ENCODE measurements around the gene PARP3. TPM values are rescaled to one million over a fixed set of nuclear protein-coding genes. Genes with fewer than 3 reads are reported as not detected.
"Not testable (repeated sequence)": the region's sequence is repeated elsewhere in the genome, so short reads cannot be mapped to it uniquely, and the experiment has no call there.

PARP3 gene
- total RNA-seq, 4 donors from 2014 or later = 5.1 to 22.4 (median 11.4) TPM

DNA sequence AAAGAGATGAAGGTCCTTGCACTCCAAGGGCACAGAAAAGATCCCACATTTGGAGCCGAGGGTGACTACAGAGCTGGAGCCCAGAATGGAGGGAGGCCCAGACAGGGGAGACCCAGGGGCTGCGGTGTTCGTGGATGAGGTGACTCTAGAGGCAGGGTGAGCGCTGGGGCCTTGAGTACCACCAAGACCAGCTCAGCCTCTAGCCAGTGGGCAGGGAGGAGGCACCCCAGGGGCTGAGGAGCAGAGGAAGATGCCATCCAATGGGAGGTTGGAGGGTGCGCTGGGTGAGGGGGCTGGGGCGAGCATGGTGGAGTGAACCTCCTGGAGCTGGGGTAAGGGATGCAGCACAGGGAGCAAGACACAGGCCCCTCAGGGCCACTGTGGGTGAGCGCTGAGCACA is 13.7 kb upstream of the PARP3 start:
- Histone ChIP-seq H3K36me3 (no peaks in the 10 kb centered on the region), H3K9me3 (no peaks in the 10 kb centered on the region), H3K4me1 (no peaks in the 10 kb centered on the region), H3K27ac (no peak overlapping the region), H3K4me3 (no peak overlapping the region), H3K27me3 (no peaks in the 10 kb centered on the region)
- intact Hi-C loops (cut with DNase I; ENCODE audit: low total_unique reads) = no loop called here
- no peak for DNase-seq
- TF ChIP-seq, protein P1, sequence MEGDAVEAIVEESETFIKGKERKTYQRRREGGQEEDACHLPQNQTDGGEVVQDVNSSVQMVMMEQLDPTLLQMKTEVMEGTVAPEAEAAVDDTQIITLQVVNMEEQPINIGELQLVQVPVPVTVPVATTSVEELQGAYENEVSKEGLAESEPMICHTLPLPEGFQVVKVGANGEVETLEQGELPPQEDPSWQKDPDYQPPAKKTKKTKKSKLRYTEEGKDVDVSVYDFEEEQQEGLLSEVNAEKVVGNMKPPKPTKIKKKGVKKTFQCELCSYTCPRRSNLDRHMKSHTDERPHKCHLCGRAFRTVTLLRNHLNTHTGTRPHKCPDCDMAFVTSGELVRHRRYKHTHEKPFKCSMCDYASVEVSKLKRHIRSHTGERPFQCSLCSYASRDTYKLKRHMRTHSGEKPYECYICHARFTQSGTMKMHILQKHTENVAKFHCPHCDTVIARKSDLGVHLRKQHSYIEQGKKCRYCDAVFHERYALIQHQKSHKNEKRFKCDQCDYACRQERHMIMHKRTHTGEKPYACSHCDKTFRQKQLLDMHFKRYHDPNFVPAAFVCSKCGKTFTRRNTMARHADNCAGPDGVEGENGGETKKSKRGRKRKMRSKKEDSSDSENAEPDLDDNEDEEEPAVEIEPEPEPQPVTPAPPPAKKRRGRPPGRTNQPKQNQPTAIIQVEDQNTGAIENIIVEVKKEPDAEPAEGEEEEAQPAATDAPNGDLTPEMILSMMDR (IDR thresholded peaks at IDR 0.05) = no peak
- no peak for TF ChIP-seq POLR2A (IDR thresholded peaks at IDR 0.05)

DNA sequence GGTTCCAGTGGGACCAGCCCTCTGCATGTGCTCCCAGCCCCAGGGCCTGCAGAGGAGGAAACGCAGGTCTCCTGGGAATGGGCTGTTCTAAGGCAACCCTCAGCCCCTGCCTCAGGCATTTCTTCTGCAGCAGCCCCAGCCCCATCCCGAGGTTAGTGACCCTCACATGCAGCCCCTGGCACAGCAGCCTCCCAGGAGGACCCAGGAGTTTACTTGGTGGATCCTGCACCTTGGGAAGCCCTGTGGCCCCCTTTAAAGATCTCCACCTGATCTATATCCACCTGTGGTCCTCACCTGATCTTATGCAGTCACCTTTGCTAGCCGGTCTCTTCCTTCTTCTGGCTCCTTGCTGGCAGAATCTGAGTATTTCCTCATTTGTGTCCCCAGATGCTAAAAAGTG is 13.2 kb upstream of the PARP3 start:
- H3K4me3 ChIP-seq; H3K9me3 ChIP-seq; H3K4me1 ChIP-seq; H3K36me3 ChIP-seq; DNase-seq; intact Hi-C loops (cut with DNase I; ENCODE audit: low total_unique reads); H3K27me3 ChIP-seq; H3K27ac ChIP-seq: not testable (repeated sequence)

DNA sequence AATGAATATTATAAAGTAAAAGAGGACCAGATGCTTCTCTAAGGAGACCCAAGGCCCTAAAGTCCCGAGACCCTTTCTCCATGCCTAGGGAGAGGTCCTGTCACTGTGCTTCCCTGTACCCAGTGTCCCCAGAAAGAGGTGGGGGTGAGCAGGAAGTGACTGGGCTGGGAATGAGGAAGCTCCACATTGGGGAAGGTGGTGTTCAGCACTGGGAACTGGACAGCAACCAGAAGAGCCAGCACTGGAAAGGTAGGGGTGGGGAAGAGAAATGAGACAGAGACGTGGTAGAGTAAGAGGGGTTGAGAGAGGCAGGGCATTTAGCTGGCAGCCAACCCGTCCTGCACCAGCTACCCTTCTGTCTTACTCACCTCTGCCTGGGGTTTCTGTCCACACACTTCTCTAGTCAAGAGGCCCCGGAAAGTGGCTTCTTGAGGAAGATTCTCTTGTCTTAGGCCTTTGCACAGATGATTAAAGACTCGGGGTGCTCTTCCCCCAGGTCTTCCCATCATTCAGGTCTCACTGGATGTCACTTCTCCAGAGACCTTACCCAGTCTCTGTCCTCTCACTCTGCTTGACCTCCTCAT is 12.7 kb upstream of the PARP3 start:
- no peaks in the 10 kb centered on the region for H3K4me1 ChIP-seq
- DNase-seq = no peak
- intact Hi-C loops (cut with DNase I; ENCODE audit: low total_unique reads) = no loop called here
- H3K27ac ChIP-seq = no peak overlapping the region
- H3K36me3 ChIP-seq = no peaks in the 10 kb centered on the region
- no peak overlapping the region for H3K4me3 ChIP-seq
- H3K27me3 ChIP-seq = no peaks in the 10 kb centered on the region
- H3K9me3 ChIP-seq = no peaks in the 10 kb centered on the region
- no peak for TF ChIP-seq POLR2A (IDR thresholded peaks at IDR 0.05)
- TF ChIP-seq, protein P1 (IDR thresholded peaks at IDR 0.05) = no peak

DNA sequence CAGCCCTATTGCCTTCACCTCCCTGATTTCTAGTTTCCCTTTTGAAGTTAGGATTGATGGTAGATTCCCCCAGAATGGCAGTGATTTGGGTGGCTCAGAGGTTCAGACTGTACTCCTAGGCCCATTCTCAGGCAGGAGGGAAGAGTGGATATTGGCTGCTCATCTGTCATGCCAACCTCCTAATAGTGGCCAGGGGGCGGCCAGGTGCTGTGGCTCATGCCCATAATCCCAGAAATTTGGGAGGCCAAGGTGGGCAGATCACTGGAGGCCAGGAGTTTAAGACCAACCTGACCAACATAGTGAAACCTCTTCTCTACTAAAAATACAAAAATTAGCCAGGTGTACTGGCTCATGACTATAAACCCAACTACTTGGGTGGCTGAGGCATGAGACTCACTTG is 11.7 kb upstream of the PARP3 start:
- no peak overlapping the region for H3K4me3 ChIP-seq
- DNase-seq = no peak
- no peak overlapping the region for H3K27ac ChIP-seq
- no peaks in the 10 kb centered on the region for H3K9me3 ChIP-seq
- no peaks in the 10 kb centered on the region for H3K36me3 ChIP-seq
- TF ChIP-seq, protein P1 (IDR thresholded peaks at IDR 0.05) = no peak
- TF ChIP-seq POLR2A (IDR thresholded peaks at IDR 0.05) = no peak
- H3K27me3 ChIP-seq = no peaks in the 10 kb centered on the region
- no peaks in the 10 kb centered on the region for H3K4me1 ChIP-seq
- intact Hi-C loops (cut with DNase I; ENCODE audit: low total_unique reads) = no loop called here

DNA sequence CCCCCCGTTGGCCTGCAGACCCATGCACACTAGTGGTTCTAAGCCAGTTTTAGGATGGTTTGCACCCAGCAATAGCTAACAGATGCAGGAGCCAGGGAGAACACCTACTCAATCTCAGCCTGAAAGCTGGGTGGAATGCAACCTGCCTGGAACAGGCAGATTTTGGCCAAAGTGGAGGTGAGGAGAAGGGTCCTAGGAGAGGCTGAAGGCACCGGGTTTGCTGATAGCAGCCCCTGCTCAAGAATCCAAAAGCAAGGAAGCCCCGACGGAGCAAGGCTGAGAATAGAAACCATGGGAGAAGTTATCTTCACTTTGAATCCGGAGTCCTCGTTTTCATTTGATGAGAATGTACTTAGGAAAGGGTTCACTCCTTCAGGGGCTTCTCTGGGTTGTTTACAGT is 10.4 kb upstream of the PARP3 start:
- Histone ChIP-seq H3K27me3 (no peaks in the 10 kb centered on the region), H3K27ac (no peak overlapping the region), H3K9me3 (no peaks in the 10 kb centered on the region), H3K36me3 (no peaks in the 10 kb centered on the region), H3K4me1 (no peaks in the 10 kb centered on the region), H3K4me3 (no peak overlapping the region)
- intact Hi-C loops (cut with DNase I; ENCODE audit: low total_unique reads) = no loop called here
- DNase-seq = no peak
- TF ChIP-seq POLR2A (IDR thresholded peaks at IDR 0.05) = no peak
- TF ChIP-seq, protein P1 (IDR thresholded peaks at IDR 0.05) = no peak

All from uterus (tissue), 4 donors.